ENCODE measurements around the gene DRC1. TPM values are rescaled to one million over a fixed set of nuclear protein-coding genes. Genes with fewer than 3 reads are reported as not detected.

Gene DRC1
- total and polyA plus RNA-seq, 2 of the 4 experiments (the other 2 are of a cell fraction) = 0.18 TPM; not detected in 1

DNA sequence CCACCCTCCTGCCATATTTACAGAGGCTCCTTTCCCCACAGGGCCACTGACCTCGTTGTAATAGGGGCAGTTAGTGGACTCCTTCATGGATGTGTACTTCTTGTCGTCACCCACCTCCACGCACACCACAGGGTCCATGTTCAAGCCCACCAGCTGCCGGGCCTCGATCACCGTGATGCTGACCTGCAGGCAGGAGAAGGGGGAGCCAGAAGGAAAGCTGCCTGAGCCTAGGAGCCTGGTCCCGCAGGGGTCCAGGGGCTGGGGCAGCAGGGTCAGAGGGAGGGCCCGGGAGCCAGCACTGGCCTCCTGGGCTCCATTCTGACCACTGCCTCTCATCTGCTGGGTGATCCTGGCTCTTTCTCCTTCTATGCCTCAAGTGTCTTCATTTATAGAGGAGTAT lies 93.2 kb downstream of the DRC1 start:
- Histone ChIP-seq H3K27me3 (ENCODE audit: control insufficient read depth, insufficient read depth, low read length) (peaks cover 50% of the 10 kb centered on the region), H2AFZ (replicated peaks; ENCODE audit: low read length, poor library complexity) (no peak overlapping the region), H3K9ac (ENCODE audit: low read depth, low read length) (no peak overlapping the region), H3K18ac (ENCODE audit: low read depth, low read length) (no peak overlapping the region), H3K27ac (ENCODE audit: insufficient read depth, low read length) (no peak overlapping the region), H3K23ac (ENCODE audit: low read depth, low read length) (no peak overlapping the region), H2AK5ac (ENCODE audit: low read depth, low read length) (no peak overlapping the region), H3K4ac (ENCODE audit: low read depth, low read length) (no peak overlapping the region), H3K36me3 (ENCODE audit: control insufficient read depth, insufficient read depth, low read length) (no peaks in the 10 kb centered on the region), H4K8ac (ENCODE audit: low read depth in 2 of 2, low read length in 2 of 2) (no peak overlapping the region), H2BK120ac (ENCODE audit: low read depth, low read length) (no peak overlapping the region), H3K56ac (ENCODE audit: extremely low read depth, insufficient read depth, low read length) (no peak overlapping the region), H2BK15ac (ENCODE audit: low read depth, low read length) (no peak overlapping the region), H2BK20ac (ENCODE audit: low read depth, low read length) (no peak overlapping the region), H3K79me1 (ENCODE audit: low read depth in 1 of 2, low read length in 2 of 2) (no peaks in the 10 kb centered on the region), H3K14ac (replicated peaks; ENCODE audit: low read depth, low read length) (no peak overlapping the region), H3K4me3 (ENCODE audit: insufficient read depth, low read depth, low read length) (no peak overlapping the region), H4K20me1 (ENCODE audit: insufficient read depth, low read length) (no peaks in the 10 kb centered on the region), H3K9me3 (ENCODE audit: control insufficient read depth, insufficient read depth, low read length) (no peaks in the 10 kb centered on the region), H4K5ac (ENCODE audit: low read depth, low read length) (no peak overlapping the region), H4K91ac (ENCODE audit: insufficient read depth, low read depth, low read length) (no peak overlapping the region), H3K4me1 (ENCODE audit: control insufficient read depth, insufficient read depth, low read length) (no peaks in the 10 kb centered on the region), H3K4me2 (ENCODE audit: low read depth, low read length) (no peak overlapping the region), H3K9me1 (ENCODE audit: insufficient read depth, low read length) (no peaks in the 10 kb centered on the region), H2AK9ac (replicated peaks; ENCODE audit: low read depth, low read length, poor library complexity) (no peak overlapping the region), H2BK5ac (ENCODE audit: low read depth, low read length, poor library complexity, severe bottlenecking) (no peak overlapping the region)
- in situ Hi-C loops (cut with MboI; ENCODE audit: low sequenced_read_pairs) (no loop called here), dilution Hi-C loops (cut with HindIII; ENCODE audit: low sequenced_read_pairs, unreplicated experiment) (no loop called here), intact Hi-C loops (cut with micrococcal nuclease) (no loop called here)
- CTCF ChIA-PET = no interaction called here
- no peak for ATAC-seq (ENCODE audit: low read depth)
- TF ChIP-seq, protein P1, sequence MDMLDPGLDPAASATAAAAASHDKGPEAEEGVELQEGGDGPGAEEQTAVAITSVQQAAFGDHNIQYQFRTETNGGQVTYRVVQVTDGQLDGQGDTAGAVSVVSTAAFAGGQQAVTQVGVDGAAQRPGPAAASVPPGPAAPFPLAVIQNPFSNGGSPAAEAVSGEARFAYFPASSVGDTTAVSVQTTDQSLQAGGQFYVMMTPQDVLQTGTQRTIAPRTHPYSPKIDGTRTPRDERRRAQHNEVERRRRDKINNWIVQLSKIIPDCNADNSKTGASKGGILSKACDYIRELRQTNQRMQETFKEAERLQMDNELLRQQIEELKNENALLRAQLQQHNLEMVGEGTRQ (IDR thresholded peaks at IDR 0.05; ENCODE audit: low read depth, low read length) = no peak
- TF ChIP-seq RCOR1 (IDR thresholded peaks at IDR 0.05; ENCODE audit: insufficient replicate concordance, low read length) (no peak), POLR2A (IDR thresholded peaks at IDR 0.05; ENCODE audit: low read depth, low read length) (no peak), RFX5 (IDR thresholded peaks at IDR 0.05; ENCODE audit: low read depth, low read length) (no peak)
- WGBS, 2 experiments (ENCODE audit: extremely low coverage in 2 of 2, insufficient read length in 1 of 2) = 67% methylated on average over 2 of the region's 8 CpGs; no CpG with 5 or more reads in 1 of the 2 experiments
- no peak for DNase-seq
- BruUV-seq (replicated peaks) = no TSS peak
- POLR2A ChIA-PET (ENCODE audit: unreplicated experiment) = no interaction called here
